Measurements from ENCODE around the gene SYNDIG1.

SYNDIG1 gene

GRCh38 chr20:24667689-24668383, 198.4 kb downstream of the SYNDIG1 start:
- no peak for DNase-seq (ENCODE audit: extremely low spot score)
- ChIA-PET POLR2A (no interaction called here), CTCF (no interaction called here)
- TF ChIP-seq CTCF (IDR thresholded peaks at IDR 0.05; ENCODE audit: control extremely low read depth, extremely low read depth, low read depth, missing control alignments), result no peak

GRCh38 chr20:24668384-24668702, 198.9 kb downstream of the SYNDIG1 start:
- POLR2A ChIA-PET, result no interaction called here
- TF ChIP-seq CTCF (IDR thresholded peaks at IDR 0.05; ENCODE audit: control extremely low read depth, extremely low read depth, low read depth, missing control alignments), result no peak
- CTCF ChIA-PET, result no interaction called here
- no peak for DNase-seq (ENCODE audit: extremely low spot score)

GRCh38 chr20:24668791-24669190, 199.4 kb downstream of the SYNDIG1 start:
- TF ChIP-seq CTCF (IDR thresholded peaks at IDR 0.05; ENCODE audit: control extremely low read depth, extremely low read depth, low read depth, missing control alignments), result no peak
- no peak for DNase-seq (ENCODE audit: extremely low spot score)
- ChIA-PET CTCF (no interaction called here), POLR2A (no interaction called here)

- ChIA-PET CTCF (no interaction called here), POLR2A (no interaction called here)
- TF ChIP-seq CTCF (IDR thresholded peaks at IDR 0.05; ENCODE audit: control extremely low read depth, extremely low read depth, low read depth, missing control alignments), result no peak
- no peak for DNase-seq (ENCODE audit: extremely low spot score)
Measured at GRCh38 chr20:24669701-24670100, 200.3 kb downstream of the SYNDIG1 start.

GRCh38 chr20:24670341-24670872, 201.0 kb downstream of the SYNDIG1 start:
- POLR2A ChIA-PET, result no interaction called here
- no peak for DNase-seq (ENCODE audit: extremely low spot score)
- CTCF ChIA-PET, result no interaction called here
- no peak for TF ChIP-seq CTCF (IDR thresholded peaks at IDR 0.05; ENCODE audit: control extremely low read depth, extremely low read depth, low read depth, missing control alignments)

GRCh38 chr20:24670981-24671380, 201.6 kb downstream of the SYNDIG1 start:
- ChIA-PET POLR2A (no interaction called here), CTCF (no interaction called here)
- TF ChIP-seq CTCF (IDR thresholded peaks at IDR 0.05; ENCODE audit: control extremely low read depth, extremely low read depth, low read depth, missing control alignments), result no peak
- no peak for DNase-seq (ENCODE audit: extremely low spot score)

All from GM10248 (cell line).